ENCODE results near the gene ST6GALNAC5. TPM values are rescaled to one million over a fixed set of nuclear protein-coding genes. Genes with fewer than 3 reads are reported as not detected.

ST6GALNAC5 gene
- polyA plus RNA-seq, 1 donor from 2014 or later: not detected

DNA sequence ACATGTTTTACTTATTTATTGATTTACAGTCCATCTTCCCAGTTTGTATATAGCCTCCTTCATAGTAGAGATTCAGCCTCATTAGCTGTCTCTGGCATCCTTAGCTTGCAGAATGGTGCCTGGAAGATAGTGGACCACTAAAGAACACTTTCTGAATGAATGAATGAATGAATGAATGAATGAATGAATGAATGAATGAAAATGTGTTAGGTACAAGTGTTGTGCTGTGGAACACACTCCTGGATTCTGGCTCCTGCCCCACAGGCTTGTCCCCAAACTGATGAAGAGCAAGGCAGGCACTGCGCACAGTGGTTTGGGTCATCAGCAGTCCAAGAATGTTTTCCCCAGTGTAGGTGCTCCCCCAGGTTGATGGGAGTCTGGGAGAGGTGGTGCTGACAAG, 159.4 kb downstream of the ST6GALNAC5 start:
- Mint-ChIP-seq H3K36me3 (no peaks in the 10 kb centered on the region), H3K9me3 (no peaks in the 10 kb centered on the region), H3K27me3 (no peaks in the 10 kb centered on the region), H3K4me1 (no peaks in the 10 kb centered on the region), H3K4me3 (no peak overlapping the region), H3K27ac (no peak overlapping the region)

DNA sequence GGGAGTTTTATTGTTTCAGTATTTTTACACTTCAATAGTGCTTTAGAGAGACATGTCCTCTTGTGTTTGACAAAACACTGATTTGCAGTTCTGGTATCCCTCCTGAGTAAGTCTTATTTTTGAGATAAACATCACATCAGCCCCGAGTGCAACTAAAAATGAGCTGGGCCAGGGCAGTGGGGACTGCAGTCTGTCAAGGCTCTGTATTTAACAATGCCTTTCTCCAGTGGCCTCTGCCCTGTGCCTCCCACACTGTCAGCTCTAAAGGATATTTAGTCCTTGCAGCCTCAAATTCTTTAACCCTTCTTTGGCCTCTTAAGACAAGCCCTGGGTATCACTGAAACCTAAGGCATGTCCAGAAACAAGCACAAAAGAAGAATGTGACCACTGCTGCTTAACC, 160.6 kb downstream of the ST6GALNAC5 start:
- H3K4me3 Mint-ChIP-seq: no peak overlapping the region
- H3K9me3 Mint-ChIP-seq: no peaks in the 10 kb centered on the region
- H3K36me3 Mint-ChIP-seq: no peaks in the 10 kb centered on the region
- no peaks in the 10 kb centered on the region for H3K27me3 Mint-ChIP-seq
- H3K4me1 Mint-ChIP-seq: no peaks in the 10 kb centered on the region
- H3K27ac Mint-ChIP-seq: no peak overlapping the region

DNA sequence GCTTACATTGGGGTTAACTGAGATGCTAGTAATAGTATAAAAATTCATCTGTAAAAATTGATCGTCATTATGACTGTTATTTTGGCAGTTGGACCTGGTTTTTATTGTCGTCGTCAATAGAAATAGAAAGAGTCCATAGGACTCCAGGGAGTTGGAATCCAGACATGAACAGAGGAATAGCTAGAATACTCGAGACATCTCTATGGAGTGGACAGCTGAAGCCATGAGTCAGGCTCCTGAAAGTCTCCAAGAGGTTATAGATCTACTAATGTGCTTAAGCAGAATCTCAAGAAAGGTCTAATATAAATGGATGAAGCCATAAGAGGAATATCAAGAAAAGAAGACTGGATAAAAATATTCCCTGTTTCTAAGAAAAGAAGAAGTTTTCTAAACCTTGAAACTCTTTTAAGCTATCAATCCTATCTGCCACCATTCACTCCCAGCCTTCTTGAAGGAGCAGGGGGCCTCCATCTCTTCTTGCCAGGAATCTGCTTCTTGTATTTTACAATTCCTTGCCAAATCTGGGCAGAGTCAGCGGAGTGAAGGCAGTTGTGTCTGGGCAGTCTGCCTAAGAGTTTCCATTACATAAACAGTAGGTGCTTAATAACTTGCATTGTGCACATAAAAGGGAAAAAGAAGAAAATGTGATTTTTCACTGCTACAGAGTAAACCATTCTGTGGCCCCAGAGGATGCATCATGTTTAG, 163.3 kb downstream of the ST6GALNAC5 start:
- Mint-ChIP-seq H3K4me3 (no peak overlapping the region), H3K27me3 (no peaks in the 10 kb centered on the region), H3K9me3 (no peaks in the 10 kb centered on the region), H3K36me3 (no peaks in the 10 kb centered on the region), H3K27ac (no peak overlapping the region), H3K4me1 (no peaks in the 10 kb centered on the region)

DNA sequence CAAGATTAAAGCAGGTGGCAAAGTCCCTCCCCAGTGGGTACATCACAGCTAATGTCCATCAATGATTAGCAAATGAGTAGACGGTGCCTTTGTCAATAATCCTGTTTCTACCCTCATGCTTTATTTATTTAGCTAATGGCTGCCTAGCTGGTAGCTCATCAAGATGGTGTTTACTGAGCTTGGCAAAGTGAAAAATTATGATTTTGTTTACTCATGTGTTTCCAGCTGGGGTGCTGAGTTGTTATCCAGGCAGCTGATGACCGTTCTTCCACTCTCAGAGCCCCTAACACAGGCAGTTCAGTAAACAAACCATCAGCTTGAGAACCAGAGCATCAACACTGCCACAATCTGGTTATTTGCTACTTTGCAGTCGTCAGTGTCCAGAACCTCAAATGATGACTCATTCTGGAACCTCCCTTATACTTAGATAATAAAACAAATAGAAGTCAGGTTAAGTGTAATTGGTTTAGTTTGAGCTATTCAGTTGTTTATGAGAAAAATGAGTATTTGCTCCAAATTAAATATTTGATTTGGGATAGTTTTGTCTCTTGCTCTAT, 163.9 kb downstream of the ST6GALNAC5 start:
- Mint-ChIP-seq H3K36me3 (no peaks in the 10 kb centered on the region), H3K9me3 (no peaks in the 10 kb centered on the region), H3K4me1 (no peaks in the 10 kb centered on the region), H3K27me3 (no peaks in the 10 kb centered on the region), H3K4me3 (no peak overlapping the region), H3K27ac (no peak overlapping the region)

DNA sequence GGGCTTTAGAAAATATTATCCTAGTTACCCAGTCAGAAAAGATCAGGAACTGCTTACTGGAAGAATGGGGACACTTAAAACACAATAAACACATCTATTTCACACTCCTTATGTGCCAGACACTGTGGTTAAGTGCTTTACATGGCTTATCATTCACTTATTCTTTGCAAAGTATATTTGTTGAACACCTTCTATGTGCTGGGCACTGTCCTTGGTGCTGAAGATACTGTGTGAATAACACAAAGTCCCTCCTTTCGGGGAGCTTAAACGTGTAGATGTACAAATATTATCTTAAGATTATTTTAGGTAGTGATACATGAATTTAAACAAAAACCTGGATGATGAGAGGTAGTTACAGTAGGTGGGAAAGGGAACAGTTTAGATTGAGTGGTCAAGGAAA, 169.3 kb downstream of the ST6GALNAC5 start:
- Mint-ChIP-seq H3K36me3 (no peaks in the 10 kb centered on the region), H3K27me3 (no peaks in the 10 kb centered on the region), H3K9me3 (peaks cover 0 to 3% (median 2%) of the 10 kb centered on the region in 3 donors), H3K4me1 (peaks cover 0 to 3% (median 0%) of the 10 kb centered on the region in 3 donors), H3K27ac (no peak overlapping the region), H3K4me3 (no peak overlapping the region)

DNA sequence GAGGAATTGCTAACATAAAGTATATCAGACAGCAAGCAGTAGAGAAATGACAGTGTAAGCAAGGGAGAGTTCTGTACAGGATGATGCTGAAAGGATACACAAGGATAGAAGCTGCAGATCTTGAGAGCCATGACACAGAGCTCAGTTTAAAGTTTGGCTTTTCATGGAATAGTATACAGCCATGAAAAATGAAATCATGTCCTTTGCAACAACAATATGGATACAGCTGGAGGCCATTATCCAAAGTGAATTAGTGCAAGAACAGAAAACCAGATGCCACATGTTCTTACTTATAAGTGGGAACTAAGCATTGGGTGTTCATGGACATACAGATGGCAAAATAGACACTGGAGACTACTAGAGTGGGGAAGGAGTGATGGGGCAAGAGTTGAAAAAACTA, 169.8 kb downstream of the ST6GALNAC5 start:
- no peak overlapping the region for H3K27ac Mint-ChIP-seq
- peaks cover 0 to 3% (median 0%) of the 10 kb centered on the region in 3 donors for H3K4me1 Mint-ChIP-seq
- no peaks in the 10 kb centered on the region for H3K36me3 Mint-ChIP-seq
- H3K4me3 Mint-ChIP-seq: no peak overlapping the region
- H3K9me3 Mint-ChIP-seq: peaks cover 0 to 3% (median 2%) of the 10 kb centered on the region in 3 donors
- H3K27me3 Mint-ChIP-seq: no peaks in the 10 kb centered on the region

DNA sequence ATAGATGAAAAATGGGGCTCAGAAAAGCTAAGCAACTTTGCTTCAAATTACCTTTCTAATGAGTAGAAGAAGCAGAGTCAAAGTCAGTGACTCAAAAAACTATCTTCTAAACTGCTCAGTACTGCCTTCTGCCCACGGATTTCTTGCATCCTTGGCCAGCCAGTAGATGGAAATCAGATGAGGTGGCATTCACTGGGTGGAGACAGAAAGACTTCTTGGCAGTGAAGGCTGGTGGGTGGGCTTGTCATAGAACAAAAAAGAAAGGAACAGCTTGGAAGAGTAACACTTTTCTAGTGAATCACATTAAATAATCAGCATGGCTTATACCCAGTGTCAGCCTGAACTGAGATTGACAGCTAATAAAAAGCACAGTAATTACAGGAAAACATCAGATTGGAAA, 170.7 kb downstream of the ST6GALNAC5 start:
- Mint-ChIP-seq H3K27me3 (no peaks in the 10 kb centered on the region), H3K36me3 (no peaks in the 10 kb centered on the region), H3K9me3 (peaks cover 0 to 3% (median 2%) of the 10 kb centered on the region in 3 donors), H3K4me3 (no peak overlapping the region), H3K4me1 (peaks cover 0 to 3% (median 0%) of the 10 kb centered on the region in 3 donors), H3K27ac (no peak overlapping the region)

DNA sequence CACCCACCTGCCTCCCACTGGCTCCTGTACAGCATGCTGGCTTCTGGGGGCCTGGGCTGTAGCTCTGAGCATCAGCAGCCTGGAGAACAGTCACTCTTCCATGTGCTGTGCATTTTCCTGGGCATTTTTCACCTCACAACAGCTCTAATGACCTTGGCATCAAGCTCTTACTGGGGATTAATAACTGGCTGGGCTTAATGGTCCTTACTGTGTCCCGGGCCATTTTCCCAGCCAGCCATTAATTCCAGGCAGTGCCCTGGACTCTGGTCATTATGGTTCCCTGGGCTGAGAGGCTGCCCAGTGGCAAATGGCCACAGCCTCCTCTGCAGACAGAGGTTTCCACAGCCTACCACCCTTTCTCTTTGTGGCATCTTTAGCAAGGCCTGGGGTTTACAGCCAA, 171.8 kb downstream of the ST6GALNAC5 start:
- H3K4me1 Mint-ChIP-seq: peaks cover 0 to 3% (median 0%) of the 10 kb centered on the region in 3 donors
- no peak overlapping the region for H3K27ac Mint-ChIP-seq
- no peaks in the 10 kb centered on the region for H3K36me3 Mint-ChIP-seq
- H3K9me3 Mint-ChIP-seq: peaks cover 0 to 3% (median 2%) of the 10 kb centered on the region in 3 donors
- peaks cover 1% of the 10 kb centered on the region for H3K27me3 Mint-ChIP-seq
- no peak overlapping the region for H3K4me3 Mint-ChIP-seq

DNA sequence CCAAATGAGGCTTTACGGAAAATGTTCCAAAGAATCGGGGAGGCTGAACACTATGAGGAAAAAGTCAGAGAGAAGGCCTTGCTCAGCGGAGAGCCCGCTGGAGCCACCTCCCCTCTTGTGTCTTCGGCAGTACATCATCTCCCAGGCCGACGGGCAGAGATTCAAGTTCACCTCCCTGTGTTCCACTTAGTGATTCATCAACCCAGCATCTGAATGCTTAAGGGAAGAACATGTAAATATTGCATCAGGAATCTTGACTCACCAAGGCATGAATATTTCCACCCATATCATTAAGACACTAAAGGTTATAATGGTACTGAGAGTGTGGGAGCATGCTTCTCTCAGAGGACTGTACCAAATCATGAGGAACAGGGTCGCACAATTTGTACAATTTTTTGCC, 172.5 kb downstream of the ST6GALNAC5 start:
- peaks cover 0 to 3% (median 2%) of the 10 kb centered on the region in 3 donors for H3K9me3 Mint-ChIP-seq
- H3K27ac Mint-ChIP-seq: no peak overlapping the region
- no peak overlapping the region for H3K4me3 Mint-ChIP-seq
- H3K27me3 Mint-ChIP-seq: peaks cover 1% of the 10 kb centered on the region
- H3K36me3 Mint-ChIP-seq: no peaks in the 10 kb centered on the region
- H3K4me1 Mint-ChIP-seq: peaks cover 0 to 3% (median 0%) of the 10 kb centered on the region in 3 donors

DNA sequence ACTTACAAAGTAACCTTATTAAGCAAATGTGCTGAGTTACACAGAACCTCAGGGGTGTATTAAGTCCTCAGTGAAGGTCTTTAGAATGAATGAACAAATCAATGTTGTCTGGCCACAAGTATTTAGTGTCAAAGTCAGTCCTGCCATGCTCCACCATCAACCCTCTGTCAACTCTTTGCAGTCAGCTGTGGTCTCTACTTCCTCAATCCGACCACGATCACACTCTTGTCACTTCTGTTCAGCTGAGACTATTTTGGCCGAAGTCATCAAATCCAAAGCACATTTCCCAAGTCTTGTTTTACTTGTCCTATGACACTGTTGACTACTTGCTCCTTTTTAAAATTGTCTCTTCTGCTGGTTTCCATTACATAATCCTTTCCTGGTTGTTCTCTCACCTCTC, 173.5 kb downstream of the ST6GALNAC5 start:
- H3K9me3 Mint-ChIP-seq: peaks cover 0 to 3% (median 2%) of the 10 kb centered on the region in 3 donors
- H3K4me1 Mint-ChIP-seq: peaks cover 0 to 3% (median 0%) of the 10 kb centered on the region in 3 donors
- no peak overlapping the region for H3K27ac Mint-ChIP-seq
- H3K4me3 Mint-ChIP-seq: no peak overlapping the region
- H3K27me3 Mint-ChIP-seq: peaks cover 1% of the 10 kb centered on the region
- no peaks in the 10 kb centered on the region for H3K36me3 Mint-ChIP-seq

DNA sequence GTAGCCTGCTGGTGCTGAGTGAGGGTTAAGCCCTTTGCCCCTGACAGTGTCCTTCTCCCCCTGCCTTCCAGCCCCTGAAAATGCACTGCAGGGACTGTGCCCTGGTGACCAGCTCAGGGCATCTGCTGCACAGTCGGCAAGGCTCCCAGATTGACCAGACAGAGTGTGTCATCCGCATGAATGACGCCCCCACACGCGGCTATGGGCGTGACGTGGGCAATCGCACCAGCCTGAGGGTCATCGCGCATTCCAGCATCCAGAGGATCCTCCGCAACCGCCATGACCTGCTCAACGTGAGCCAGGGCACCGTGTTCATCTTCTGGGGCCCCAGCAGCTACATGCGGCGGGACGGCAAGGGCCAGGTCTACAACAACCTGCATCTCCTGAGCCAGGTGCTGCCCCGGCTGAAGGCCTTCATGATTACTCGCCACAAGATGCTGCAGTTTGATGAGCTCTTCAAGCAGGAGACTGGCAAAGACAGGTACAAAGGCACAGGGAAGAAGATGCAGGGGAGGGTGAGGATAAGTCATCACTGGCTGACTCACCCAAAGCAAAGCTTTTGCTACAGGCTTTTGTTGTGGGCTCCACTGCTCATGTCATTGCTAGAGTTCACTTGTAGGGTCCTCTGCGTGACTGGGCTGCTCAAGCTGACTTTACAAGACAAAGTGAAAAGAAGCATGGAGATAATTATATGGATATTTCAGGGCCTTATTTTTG, 177.0 kb downstream of the ST6GALNAC5 start:
- H3K36me3 Mint-ChIP-seq: no peaks in the 10 kb centered on the region
- H3K4me1 Mint-ChIP-seq: peaks cover 0 to 1% (median 0%) of the 10 kb centered on the region in 3 donors
- peaks cover 1% of the 10 kb centered on the region for H3K27me3 Mint-ChIP-seq
- H3K4me3 Mint-ChIP-seq: no peak overlapping the region
- H3K9me3 Mint-ChIP-seq: no peaks in the 10 kb centered on the region
- no peak overlapping the region for H3K27ac Mint-ChIP-seq

DNA sequence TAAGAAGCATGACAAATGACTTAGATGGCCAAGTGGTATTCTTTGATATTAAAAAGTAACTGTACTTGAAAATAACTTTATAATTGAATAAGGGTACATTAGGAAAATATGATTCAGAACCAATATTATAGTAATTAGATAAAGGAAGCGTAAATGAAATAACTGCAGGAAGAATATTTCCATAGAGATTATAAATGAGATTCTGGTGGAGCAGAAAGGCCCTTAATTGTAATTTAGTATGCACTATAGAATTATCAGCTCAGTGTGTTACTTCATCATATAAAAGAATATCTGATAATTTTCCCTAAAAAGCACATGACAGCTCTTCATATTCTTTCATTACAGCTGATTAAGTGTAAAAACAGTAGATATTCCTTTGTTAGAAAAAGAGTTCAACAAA, 180.3 kb downstream of the ST6GALNAC5 start:
- Mint-ChIP-seq H3K27me3 (peaks cover 1% of the 10 kb centered on the region), H3K4me3 (no peak overlapping the region), H3K27ac (no peak overlapping the region), H3K4me1 (no peaks in the 10 kb centered on the region), H3K9me3 (no peaks in the 10 kb centered on the region), H3K36me3 (no peaks in the 10 kb centered on the region)

DNA sequence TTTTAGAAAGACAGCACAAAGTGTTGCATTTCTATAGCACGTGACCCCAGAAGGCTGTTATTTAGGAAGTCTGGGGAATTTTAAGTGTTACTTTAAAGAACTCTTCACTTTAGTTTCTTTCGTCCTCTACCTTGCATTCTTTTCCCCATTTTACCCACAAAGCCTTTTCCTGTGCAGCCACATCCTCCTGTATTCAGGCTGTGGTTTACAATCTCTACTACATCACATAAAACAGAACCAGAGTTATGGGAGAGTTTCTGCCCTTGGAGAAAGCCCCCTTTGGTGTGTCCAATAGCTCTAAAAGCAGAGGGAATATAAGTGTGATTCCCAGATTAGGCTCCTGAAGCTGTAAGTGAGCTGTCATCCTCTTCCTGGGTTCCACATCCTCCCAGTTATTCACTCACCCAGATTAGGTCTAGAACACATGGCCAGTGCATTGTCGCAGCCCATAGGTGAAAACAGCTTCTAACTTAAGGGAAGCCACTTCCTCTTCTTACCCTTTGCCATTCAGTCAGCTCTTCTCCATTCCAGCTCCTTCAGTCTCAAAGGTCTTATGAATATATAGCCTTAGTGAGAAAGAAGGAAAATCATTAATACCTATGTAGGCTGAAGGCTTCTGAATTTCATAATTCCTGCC, 180.8 kb downstream of the ST6GALNAC5 start:
- H3K27me3 Mint-ChIP-seq: peaks cover 1% of the 10 kb centered on the region
- H3K4me3 Mint-ChIP-seq: no peak overlapping the region
- no peak overlapping the region for H3K27ac Mint-ChIP-seq
- no peaks in the 10 kb centered on the region for H3K9me3 Mint-ChIP-seq
- no peaks in the 10 kb centered on the region for H3K36me3 Mint-ChIP-seq
- no peaks in the 10 kb centered on the region for H3K4me1 Mint-ChIP-seq

DNA sequence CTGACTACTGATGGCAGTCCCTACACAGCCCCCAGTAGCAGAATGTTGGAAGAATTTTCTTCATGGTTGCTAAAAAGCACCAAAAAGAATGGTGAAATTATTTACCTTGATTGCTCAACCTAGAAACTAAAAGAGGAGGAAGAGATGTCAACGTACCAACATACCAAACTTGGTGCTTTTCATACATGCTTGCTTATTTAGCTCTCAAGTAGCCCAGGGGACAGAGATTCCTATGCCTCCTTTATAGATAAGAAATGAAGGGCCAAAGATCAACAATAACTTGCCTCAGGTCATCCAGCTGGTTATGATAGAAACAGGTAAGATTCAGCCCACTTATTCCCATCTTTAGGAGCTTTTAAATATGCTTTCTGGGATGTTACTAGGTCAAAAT, 181.3 kb downstream of the ST6GALNAC5 start:
- Mint-ChIP-seq H3K27me3 (peaks cover 1% of the 10 kb centered on the region), H3K4me3 (no peak overlapping the region), H3K4me1 (no peaks in the 10 kb centered on the region), H3K27ac (no peak overlapping the region), H3K9me3 (no peaks in the 10 kb centered on the region), H3K36me3 (no peaks in the 10 kb centered on the region)

DNA sequence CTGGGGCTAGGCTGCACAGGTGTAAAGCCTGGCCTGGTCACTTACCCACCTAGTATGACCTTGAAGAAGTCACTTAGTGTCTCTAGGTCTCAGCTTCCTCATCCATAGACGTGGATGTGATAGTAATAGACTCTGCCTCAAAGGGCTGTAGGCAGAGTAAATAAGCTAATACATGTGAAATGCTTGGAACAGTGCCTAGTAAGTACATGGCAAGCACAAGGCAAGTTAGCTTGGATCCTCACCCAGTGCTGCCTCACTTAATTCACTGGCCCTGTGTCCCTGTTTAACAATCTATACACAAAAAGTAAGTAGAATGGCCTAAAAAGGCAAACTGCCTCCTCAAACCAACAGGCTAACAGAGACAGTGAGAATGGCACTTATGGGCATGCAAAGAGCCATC, 184.1 kb downstream of the ST6GALNAC5 start:
- no peak overlapping the region for H3K27ac Mint-ChIP-seq
- no peaks in the 10 kb centered on the region for H3K9me3 Mint-ChIP-seq
- H3K4me1 Mint-ChIP-seq: no peaks in the 10 kb centered on the region
- no peak overlapping the region for H3K4me3 Mint-ChIP-seq
- H3K27me3 Mint-ChIP-seq: no peaks in the 10 kb centered on the region
- no peaks in the 10 kb centered on the region for H3K36me3 Mint-ChIP-seq
